ENCODE data around the gene CCNQ.

Gene CCNQ

DNA sequence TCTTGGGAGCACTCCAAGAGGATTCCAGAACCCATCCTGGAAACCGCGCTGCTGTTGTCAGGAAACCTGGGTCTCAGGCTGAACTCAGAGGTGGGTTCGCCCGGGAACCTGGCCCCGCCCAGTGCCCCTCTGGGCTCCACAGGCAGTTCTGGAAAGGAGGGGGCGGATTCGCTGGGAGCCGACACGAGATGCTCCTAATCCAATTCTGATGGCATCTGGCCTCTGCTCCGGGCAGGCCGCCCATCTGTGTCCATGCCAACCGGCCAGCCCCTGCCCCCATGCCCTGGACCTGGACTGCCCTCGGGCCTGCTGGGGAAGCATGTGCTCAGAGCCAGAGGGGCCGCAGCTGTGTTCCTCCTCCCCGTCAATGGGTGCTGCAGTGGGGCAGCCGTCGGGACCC lies 60.5 kb downstream of the CCNQ start:
- H3K27me3 ChIP-seq (ENCODE audit: control insufficient read depth in 2 of 2, insufficient read depth in 2 of 2, low read length in 2 of 2) = peaks cover 0 to 10% of the 10 kb centered on the region in 2 donors
- H3K27ac ChIP-seq (ENCODE audit: low read depth in 2 of 2, low read length in 2 of 2) = no peak overlapping the region
- H3K36me3 ChIP-seq (ENCODE audit: control insufficient read depth in 2 of 2, insufficient read depth in 2 of 2, low read length in 2 of 2) = no peaks in the 10 kb centered on the region
- no peaks in the 10 kb centered on the region for H3K9me3 ChIP-seq (ENCODE audit: control insufficient read depth in 2 of 2, low read length in 2 of 2)
- no peak overlapping the region for H3K9ac ChIP-seq (ENCODE audit: low read depth in 1 of 2, low read length in 2 of 2)
- H3K4me1 ChIP-seq (ENCODE audit: control insufficient read depth in 2 of 2, insufficient read depth in 2 of 2, low read length in 2 of 2) = no peaks in the 10 kb centered on the region
- H3K4me3 ChIP-seq (ENCODE audit: low read length in 2 of 2) = no peak overlapping the region

Data from mucosa of rectum (tissue), 2 donors.